DOHH2 (cell line): ENCODE data around the gene APOA4.

ENCODE experiments used
- H3F3A ChIP-seq: fragments of 200-600 bp; sonication (generic), shearing (Covaris generic); 2 replicates; pipeline ENCODE4 v1.6.0; 2016; ENCODE audit warnings: antibody characterized with exemption, mild to moderate bottlenecking; ENCODE audit not compliant: control insufficient read depth, insufficient read depth
- H3K27ac ChIP-seq: fragments of 200-600 bp; sonication (generic); 2 replicates; pipeline ENCODE4 v1.5.1; 2014; ENCODE audit warnings: low read depth, mild to moderate bottlenecking, low read length, moderate library complexity
- H3K27me3 ChIP-seq: fragments of 200-600 bp; sonication (generic); 2 replicates; pipeline ENCODE4 v1.6.1; 2014; ENCODE audit warnings: mild to moderate bottlenecking, low read length, mixed read lengths; ENCODE audit not compliant: control insufficient read depth
- H3K36me3 ChIP-seq: fragments of 200-600 bp; sonication (generic); 2 replicates; pipeline ENCODE4 v1.6.1; 2014; ENCODE audit warnings: mild to moderate bottlenecking, low read length, moderate library complexity, mixed read lengths; ENCODE audit not compliant: control insufficient read depth
- H3K4me1 ChIP-seq: fragments of 200-600 bp; sonication (generic); 2 replicates; pipeline ENCODE4 v1.6.1; 2014; ENCODE audit warnings: mild to moderate bottlenecking, low read length, mixed read lengths; ENCODE audit not compliant: control insufficient read depth
- H3K4me2 ChIP-seq: fragments of 200-600 bp; sonication (generic); 2 replicates; pipeline ENCODE4 v1.6.0; 2014; ENCODE audit warnings: mild to moderate bottlenecking, low read length, moderate library complexity
- H3K4me3 ChIP-seq: fragments of 200-600 bp; sonication (generic); 2 replicates; pipeline ENCODE4 v1.5.1; 2014; ENCODE audit warnings: mild to moderate bottlenecking, low read length, mixed read lengths
- H3K79me2 ChIP-seq: fragments of 200-600 bp; sonication (generic); 2 replicates; pipeline ENCODE4 v1.6.1; 2014; ENCODE audit warnings: mild to moderate bottlenecking, low read length, mixed read lengths; ENCODE audit not compliant: control insufficient read depth
- H3K9me2 ChIP-seq: fragments of 200-600 bp; sonication (generic); replicated peaks from 2 replicates; pipeline ENCODE4 v1.6.1; 2014; ENCODE audit warnings: mild to moderate bottlenecking, low read length, mixed read lengths; ENCODE audit not compliant: control insufficient read depth
- H3K9me3 ChIP-seq: fragments of 200-600 bp; sonication (generic); 2 replicates; pipeline ENCODE4 v1.6.1; 2014; ENCODE audit warnings: antibody characterized with exemption, low read length, mixed read lengths; ENCODE audit not compliant: control insufficient read depth, insufficient read depth
- H4K20me1 ChIP-seq: fragments of 200-600 bp; sonication (generic); 2 replicates; pipeline ENCODE4 v1.6.0; 2014; ENCODE audit warnings: low read depth, mild to moderate bottlenecking, antibody characterized with exemption, low read length, moderate library complexity; ENCODE audit not compliant: control insufficient read depth, insufficient read depth
- EZH2phosphoT487 ChIP-seq: fragments of 200-600 bp; sonication (generic); IDR thresholded peaks from 2 replicates; pipeline ENCODE4 v1.6.1; 2017; ENCODE audit warnings: borderline replicate concordance, mild to moderate bottlenecking, antibody characterized with exemption, low read length, moderate library complexity, mixed read lengths
- TF ChIP-seq, protein P1 (sequence below): fragments of 200-600 bp; sonication (generic); IDR thresholded peaks from one replicate; pipeline ENCODE4 v1.5.1; 2014; ENCODE audit warnings: antibody characterized with exemption, mild to moderate bottlenecking, low read depth, low read length; ENCODE audit not compliant: poor library complexity, severe bottlenecking

Gene APOA4

DNA sequence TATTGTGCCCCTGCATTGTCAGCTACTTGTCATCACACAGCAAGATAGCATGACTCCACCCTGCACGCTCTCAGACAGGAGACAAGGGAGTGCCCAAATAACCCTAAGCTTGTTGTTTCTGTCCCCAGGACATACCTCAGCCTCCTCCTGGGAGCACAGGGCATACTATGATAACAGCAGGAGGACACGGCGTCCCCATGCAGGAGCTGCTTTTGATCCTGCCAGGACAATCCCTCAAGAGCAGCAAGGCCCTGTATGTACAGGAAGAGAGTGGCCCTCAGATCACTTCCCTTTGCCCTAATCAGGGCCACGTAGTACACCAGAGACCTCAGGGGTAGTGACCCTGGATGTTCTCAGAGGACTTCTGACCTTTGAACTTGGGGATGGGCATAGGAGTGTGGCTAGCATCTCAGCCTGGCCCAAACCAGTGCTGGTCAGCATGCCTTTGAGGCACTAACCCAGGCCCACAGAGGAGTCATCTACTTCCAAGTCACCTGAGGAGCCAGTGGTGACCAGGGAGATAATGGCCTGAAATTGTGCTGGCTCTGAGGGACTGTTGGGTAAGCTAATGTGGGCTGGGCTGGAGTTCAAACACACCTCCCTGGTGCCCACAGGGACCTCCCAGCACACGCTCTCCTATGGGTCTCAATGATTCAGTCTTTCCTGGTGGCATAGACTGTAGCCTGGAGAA is 9.2 kb downstream of the APOA4 start:
- Histone ChIP-seq H3K9me3 (no peaks in the 10 kb centered on the region), H3K36me3 (no peaks in the 10 kb centered on the region), H3K4me2 (no peak overlapping the region), H3K9me2 (no peaks in the 10 kb centered on the region), H3K27ac (no peak overlapping the region), H3K27me3 (peaks cover 10% of the 10 kb centered on the region), H3K4me3 (no peak overlapping the region), H4K20me1 (no peaks in the 10 kb centered on the region), H3K79me2 (no peaks in the 10 kb centered on the region), H3K4me1 (no peaks in the 10 kb centered on the region), H3F3A (no peaks in the 10 kb centered on the region)
- TF ChIP-seq EZH2phosphoT487, result no peak
- TF ChIP-seq, protein P1, sequence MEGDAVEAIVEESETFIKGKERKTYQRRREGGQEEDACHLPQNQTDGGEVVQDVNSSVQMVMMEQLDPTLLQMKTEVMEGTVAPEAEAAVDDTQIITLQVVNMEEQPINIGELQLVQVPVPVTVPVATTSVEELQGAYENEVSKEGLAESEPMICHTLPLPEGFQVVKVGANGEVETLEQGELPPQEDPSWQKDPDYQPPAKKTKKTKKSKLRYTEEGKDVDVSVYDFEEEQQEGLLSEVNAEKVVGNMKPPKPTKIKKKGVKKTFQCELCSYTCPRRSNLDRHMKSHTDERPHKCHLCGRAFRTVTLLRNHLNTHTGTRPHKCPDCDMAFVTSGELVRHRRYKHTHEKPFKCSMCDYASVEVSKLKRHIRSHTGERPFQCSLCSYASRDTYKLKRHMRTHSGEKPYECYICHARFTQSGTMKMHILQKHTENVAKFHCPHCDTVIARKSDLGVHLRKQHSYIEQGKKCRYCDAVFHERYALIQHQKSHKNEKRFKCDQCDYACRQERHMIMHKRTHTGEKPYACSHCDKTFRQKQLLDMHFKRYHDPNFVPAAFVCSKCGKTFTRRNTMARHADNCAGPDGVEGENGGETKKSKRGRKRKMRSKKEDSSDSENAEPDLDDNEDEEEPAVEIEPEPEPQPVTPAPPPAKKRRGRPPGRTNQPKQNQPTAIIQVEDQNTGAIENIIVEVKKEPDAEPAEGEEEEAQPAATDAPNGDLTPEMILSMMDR, result no peak

GRCh38 chr11:116813170-116813569 is 9.9 kb downstream of the APOA4 start:
- no peaks in the 10 kb centered on the region for H3K9me3 ChIP-seq
- H3K4me3 ChIP-seq, result no peak overlapping the region
- H3K36me3 ChIP-seq, result no peaks in the 10 kb centered on the region
- no peak overlapping the region for H3K4me2 ChIP-seq
- H3K27me3 ChIP-seq, result peaks cover 12% of the 10 kb centered on the region
- H4K20me1 ChIP-seq, result no peaks in the 10 kb centered on the region
- H3K4me1 ChIP-seq, result no peaks in the 10 kb centered on the region
- H3K27ac ChIP-seq, result no peak overlapping the region
- no peaks in the 10 kb centered on the region for H3F3A ChIP-seq
- H3K79me2 ChIP-seq, result no peaks in the 10 kb centered on the region
- TF ChIP-seq, protein P1, result no peak
- no peak for TF ChIP-seq EZH2phosphoT487
- no peaks in the 10 kb centered on the region for H3K9me2 ChIP-seq

GRCh38 chr11:116812109-116812508 is 11.0 kb downstream of the APOA4 start:
- Histone ChIP-seq H3K4me2 (no peak overlapping the region), H3F3A (no peaks in the 10 kb centered on the region), H3K27ac (no peak overlapping the region), H3K36me3 (no peaks in the 10 kb centered on the region), H3K9me3 (no peaks in the 10 kb centered on the region), H3K4me1 (no peaks in the 10 kb centered on the region), H3K27me3 (peaks cover 12% of the 10 kb centered on the region), H3K79me2 (no peaks in the 10 kb centered on the region), H3K4me3 (no peak overlapping the region), H4K20me1 (no peaks in the 10 kb centered on the region), H3K9me2 (no peaks in the 10 kb centered on the region)
- TF ChIP-seq, protein P1, result no peak
- no peak for TF ChIP-seq EZH2phosphoT487
